Subcutaneous adipose tissue (tissue), 4 donors: ENCODE data around the gene NHERF2. TPM values are rescaled to one million over a fixed set of nuclear protein-coding genes. Genes with fewer than 3 reads are reported as not detected.

Source experiments
- total RNA-seq, 4 donors: library from RNA; depleted of rRNA; stranded (reverse); fragments of >200 nt; gene quantifications; one replicate each; pipeline ENCODE4 v1.1.0, GENCODE V29; 2016
- TF ChIP-seq, protein P1 (sequence below): fragments of 450-650 bp; IDR thresholded peaks from one replicate; pipeline ENCODE4 v1.5.1; 2016; ENCODE audit warnings: low read depth, mild to moderate bottlenecking, control low read depth, antibody characterized with exemption, moderate library complexity

Gene NHERF2
- total RNA-seq, 4 donors from 2014 or later, result 15.1 to 140 (median 48.9) TPM

DNA sequence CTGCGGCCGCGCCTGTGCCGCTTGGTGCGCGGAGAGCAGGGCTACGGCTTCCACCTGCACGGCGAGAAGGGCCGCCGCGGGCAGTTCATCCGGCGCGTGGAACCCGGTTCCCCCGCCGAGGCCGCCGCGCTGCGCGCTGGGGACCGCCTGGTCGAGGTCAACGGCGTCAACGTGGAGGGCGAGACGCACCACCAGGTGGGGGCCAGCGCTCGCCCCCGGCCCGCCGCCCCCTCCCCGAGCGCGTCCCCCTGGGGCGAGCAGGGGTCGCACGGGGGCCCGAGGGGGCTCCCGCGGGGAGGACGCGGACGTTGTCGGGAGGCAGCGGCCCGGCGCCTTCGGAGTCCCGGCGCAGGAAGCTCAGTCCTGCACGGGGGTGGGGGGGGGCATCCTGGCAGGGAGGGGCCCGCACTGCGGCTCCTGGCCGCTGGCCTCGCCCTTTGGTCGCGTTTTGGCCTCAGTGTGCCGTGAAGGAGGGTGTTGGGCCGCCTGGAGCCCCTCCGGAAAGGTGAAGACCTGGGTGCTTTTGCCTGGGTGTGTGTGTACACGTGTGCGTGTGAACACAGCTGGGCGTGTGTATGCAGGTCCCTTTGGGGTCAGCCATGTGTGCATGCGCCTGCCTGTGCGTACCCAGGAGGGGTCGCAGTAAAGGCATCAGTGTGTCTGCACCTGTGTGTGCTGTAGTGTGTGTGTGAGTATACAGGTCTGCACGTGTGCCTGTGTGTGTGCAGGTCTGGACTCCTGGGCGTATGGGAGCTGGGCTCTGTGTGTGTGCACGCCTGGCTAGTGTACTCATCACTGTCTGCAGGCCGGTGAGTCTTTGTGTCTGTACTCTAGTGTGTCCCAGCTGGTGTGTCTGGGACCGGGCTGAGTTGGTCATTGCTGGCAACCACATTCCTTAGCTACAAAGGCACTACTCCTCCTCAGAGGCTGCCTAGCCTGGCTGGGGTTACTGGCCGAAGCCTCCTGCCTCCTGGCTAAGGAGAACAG is 615 bp downstream of the NHERF2 start:
- TF ChIP-seq, protein P1, sequence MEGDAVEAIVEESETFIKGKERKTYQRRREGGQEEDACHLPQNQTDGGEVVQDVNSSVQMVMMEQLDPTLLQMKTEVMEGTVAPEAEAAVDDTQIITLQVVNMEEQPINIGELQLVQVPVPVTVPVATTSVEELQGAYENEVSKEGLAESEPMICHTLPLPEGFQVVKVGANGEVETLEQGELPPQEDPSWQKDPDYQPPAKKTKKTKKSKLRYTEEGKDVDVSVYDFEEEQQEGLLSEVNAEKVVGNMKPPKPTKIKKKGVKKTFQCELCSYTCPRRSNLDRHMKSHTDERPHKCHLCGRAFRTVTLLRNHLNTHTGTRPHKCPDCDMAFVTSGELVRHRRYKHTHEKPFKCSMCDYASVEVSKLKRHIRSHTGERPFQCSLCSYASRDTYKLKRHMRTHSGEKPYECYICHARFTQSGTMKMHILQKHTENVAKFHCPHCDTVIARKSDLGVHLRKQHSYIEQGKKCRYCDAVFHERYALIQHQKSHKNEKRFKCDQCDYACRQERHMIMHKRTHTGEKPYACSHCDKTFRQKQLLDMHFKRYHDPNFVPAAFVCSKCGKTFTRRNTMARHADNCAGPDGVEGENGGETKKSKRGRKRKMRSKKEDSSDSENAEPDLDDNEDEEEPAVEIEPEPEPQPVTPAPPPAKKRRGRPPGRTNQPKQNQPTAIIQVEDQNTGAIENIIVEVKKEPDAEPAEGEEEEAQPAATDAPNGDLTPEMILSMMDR, result no peak

DNA sequence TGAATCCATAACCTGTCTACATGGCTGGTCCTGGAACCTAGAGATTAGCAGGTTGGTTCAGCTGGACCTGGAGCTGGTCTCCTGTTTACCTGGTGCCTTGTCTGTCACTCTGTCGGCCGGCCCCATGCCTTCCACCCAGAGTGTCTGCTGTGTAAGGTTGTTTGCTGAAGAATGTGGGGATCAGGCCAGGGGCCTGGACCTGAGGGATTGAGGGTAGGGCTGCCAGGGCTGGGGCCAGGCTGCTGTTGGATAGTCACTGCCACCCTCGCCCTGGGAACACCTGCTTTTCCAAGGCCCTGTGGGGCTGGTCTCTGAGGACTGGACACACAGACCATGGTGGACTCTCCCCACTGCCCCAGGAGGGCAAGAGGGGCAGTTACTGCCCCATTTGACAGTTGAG is 1.4 kb downstream of the NHERF2 start:
- TF ChIP-seq, protein P1, result no peak

DNA sequence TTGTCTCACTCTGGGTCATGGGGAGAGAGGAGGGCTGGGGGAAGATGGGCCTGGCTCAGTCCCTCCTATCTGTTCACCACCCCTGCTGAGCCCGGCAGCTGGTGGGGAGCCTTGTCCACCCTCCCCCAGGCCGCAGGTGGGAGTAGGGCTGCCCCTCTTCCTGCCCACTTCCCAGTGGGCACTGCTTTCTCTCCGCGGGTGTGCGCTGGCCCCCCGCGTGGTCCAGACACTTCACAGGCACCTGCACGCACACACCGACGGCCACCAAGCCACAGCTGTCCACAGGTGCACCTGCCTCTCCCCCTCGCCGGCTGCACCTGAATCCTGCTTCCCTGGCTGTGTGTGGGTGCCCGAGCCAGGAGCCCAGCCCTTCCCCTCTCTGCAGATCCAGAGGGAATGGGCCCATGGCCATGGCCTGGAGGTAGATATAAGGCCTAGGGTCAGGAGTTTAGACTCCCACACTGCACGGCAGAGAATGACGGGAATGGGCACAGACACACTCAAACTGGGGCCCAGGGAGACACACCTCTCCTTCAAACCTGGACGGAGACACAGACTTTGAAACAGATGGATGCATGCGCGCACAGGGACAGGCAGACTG is 2.0 kb downstream of the NHERF2 start:
- TF ChIP-seq, protein P1, result no peak

DNA sequence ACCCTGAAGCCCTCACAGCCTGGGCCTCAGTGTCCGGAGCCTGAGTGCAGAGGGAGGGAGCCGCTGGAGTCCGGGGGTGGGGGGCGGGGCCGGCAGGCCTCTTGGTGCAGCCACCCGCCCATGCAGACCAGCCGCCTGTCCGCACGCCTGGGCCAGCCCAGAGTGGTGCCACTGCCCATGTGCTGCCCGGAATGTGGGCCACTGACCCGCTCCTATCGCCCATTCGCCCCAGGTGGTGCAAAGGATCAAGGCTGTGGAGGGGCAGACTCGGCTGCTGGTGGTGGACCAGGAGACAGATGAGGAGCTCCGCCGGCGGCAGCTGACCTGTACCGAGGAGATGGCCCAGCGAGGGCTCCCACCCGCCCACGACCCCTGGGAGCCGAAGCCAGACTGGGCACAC is 2.6 kb downstream of the NHERF2 start:
- TF ChIP-seq, protein P1, result no peak

DNA sequence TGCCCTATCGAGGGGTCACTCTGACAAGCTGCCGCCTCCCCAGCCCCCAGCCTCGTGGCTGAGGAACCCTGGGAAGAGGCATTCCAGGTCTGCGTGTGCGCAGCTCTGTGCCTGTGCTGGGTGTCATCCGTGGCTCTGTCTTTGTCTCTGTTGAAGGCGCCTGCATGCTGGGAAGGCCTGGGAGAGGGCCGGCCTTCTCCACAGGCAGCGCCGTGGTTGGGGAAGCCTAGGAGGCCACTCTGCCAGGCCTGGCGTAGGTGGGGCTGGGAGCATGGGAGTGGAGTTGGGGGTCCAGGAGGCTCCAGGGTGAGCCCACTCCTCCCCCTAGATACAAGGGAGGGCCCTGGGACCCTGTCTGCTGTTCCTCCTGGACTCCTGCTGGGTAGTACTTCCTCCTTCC is 3.3 kb downstream of the NHERF2 start:
- TF ChIP-seq, protein P1, result no peak

DNA sequence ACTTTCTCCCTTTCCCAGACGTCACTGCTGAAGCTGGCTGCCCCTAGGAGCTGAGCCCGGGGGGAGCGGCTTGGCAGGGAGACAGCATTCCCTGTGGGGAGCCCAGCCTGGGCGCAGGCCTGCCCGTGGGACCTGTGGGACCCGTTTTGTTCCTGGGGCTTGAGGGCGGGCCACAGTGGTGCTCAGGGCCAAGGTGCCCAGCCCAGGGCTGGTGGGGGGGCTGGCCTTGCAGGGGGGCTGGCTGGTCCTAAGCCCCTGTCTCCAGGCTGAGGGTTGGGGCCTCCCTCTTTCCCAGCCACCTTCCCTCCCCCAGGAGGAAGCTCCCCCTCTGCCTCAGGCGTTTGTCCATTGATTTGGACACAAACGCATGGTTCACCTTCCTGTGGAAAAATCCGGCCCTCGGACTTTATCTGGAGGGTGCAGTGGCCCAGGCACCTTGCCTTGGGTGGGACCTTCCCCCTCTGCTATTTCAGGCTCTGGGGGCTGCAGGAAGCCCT is 4.4 kb downstream of the NHERF2 start:
- TF ChIP-seq, protein P1, result no peak

DNA sequence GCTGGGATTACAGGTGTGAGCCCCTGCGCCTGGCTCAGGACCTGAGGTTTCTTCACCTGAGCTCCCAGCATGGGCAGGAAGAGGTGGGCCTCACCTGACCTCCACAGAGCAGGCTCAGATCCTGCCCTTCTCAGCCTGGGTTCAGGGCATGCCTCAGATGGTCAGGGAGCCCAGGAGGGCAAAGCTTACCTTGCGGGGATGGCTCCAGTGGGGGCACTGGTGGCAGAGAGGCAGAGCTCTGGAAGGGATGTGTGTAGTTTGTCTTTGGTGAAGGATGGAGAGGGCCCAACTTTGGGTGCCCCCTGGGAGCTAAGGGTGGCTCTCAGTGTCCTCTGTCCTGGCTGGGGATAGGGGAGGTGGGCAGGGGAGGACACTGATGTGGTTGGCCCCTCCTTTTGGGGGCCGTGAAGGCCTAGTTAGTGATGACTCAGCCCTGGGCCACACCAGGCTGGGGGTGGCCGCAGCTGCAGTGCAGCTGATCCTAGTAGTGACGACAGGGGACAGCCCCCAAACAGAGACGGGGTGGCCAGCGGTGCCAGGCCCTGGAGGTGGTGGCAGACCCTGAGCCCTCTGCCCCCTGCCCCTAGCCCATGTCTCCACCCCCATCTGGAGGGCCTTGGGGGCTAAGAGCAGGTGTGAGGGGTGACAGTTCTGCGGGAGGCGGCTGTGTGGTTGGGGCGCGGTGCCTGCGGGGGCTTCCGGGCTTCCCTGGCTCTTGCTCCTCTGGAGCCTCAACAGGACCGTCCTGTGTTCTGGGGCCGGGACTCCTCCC is 5.8 kb downstream of the NHERF2 start:
- TF ChIP-seq, protein P1, result no peak
